Measurements from ENCODE around the gene GUCA2B. TPM values are rescaled to one million over a fixed set of nuclear protein-coding genes. Genes with fewer than 3 reads are reported as not detected.

The GUCA2B gene
- total RNA-seq, 4 donors from 2014 or later = 1.0 TPM; not detected in 3

GRCh38 chr1:42158189-42158588, 5.0 kb downstream of the GUCA2B start:
- in situ Hi-C loops (cut with MboI; ENCODE audit: low sequenced_read_pairs in 4 of 4) (no loop called here), intact Hi-C loops (cut with DNase I; ENCODE audit: low total_unique reads) (no loop called here)
- ATAC-seq (no peak), DNase-seq (no peak)
- Histone ChIP-seq H3K27ac (no peak overlapping the region), H3K4me1 (no peaks in the 10 kb centered on the region), H3K27me3 (no peaks in the 10 kb centered on the region), H3K4me3 (no peak overlapping the region), H3K36me3 (no peaks in the 10 kb centered on the region), H3K9me3 (no peaks in the 10 kb centered on the region)
- TF ChIP-seq, protein P1, sequence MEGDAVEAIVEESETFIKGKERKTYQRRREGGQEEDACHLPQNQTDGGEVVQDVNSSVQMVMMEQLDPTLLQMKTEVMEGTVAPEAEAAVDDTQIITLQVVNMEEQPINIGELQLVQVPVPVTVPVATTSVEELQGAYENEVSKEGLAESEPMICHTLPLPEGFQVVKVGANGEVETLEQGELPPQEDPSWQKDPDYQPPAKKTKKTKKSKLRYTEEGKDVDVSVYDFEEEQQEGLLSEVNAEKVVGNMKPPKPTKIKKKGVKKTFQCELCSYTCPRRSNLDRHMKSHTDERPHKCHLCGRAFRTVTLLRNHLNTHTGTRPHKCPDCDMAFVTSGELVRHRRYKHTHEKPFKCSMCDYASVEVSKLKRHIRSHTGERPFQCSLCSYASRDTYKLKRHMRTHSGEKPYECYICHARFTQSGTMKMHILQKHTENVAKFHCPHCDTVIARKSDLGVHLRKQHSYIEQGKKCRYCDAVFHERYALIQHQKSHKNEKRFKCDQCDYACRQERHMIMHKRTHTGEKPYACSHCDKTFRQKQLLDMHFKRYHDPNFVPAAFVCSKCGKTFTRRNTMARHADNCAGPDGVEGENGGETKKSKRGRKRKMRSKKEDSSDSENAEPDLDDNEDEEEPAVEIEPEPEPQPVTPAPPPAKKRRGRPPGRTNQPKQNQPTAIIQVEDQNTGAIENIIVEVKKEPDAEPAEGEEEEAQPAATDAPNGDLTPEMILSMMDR (IDR thresholded peaks at IDR 0.05 in 4 of 5, conservative IDR thresholded peaks at IDR 0.05 in 1 of 5) = no peak
- TF ChIP-seq POLR2A (IDR thresholded peaks at IDR 0.05) = no peak

- Histone ChIP-seq H3K4me3 (no peak overlapping the region), H3K27ac (no peak overlapping the region), H3K4me1 (peaks cover 6% of the 10 kb centered on the region in 2 donors), H3K36me3 (no peaks in the 10 kb centered on the region), H3K27me3 (no peaks in the 10 kb centered on the region), H3K9me3 (no peaks in the 10 kb centered on the region)
- intact Hi-C loops (cut with DNase I; ENCODE audit: low total_unique reads) = no loop called here
- ATAC-seq (no peak), DNase-seq (no peak)
- in situ Hi-C loops (cut with MboI; ENCODE audit: low sequenced_read_pairs in 4 of 4) = loop anchor here in 1 of 4 donors (10.0 kb wide), 1 partner anchor 587 kb away; no protein-coding TSS in a partner anchor
- no peak for TF ChIP-seq POLR2A (IDR thresholded peaks at IDR 0.05)
- TF ChIP-seq, protein P1 (IDR thresholded peaks at IDR 0.05 in 4 of 5, conservative IDR thresholded peaks at IDR 0.05 in 1 of 5) = no peak
These were observed 9.0 kb downstream of the GUCA2B start for GRCh38 chr1:42162181-42162580.

DNA sequence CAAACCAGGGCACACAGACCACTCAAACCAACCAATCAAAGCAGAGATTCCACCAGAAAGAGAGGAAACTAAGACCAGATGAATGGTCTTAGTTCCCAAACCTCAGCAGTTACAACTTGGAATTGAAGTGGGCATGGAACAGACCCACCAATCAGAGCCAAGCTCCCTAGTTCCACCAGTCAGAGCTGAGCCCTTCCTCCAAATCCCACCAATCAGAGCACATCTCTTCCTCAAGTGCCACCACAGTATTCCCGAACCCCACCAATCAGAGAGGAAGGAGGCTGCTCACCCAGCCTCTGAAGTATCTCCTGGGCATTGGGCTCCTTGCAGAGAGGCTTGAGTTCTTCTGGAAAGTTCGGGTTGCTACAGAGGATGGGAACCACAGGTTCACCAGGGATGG, 9.9 kb downstream of the GUCA2B start:
- DNase-seq (no peak), ATAC-seq (no peak)
- intact Hi-C loops (cut with DNase I; ENCODE audit: low total_unique reads) = no loop called here
- Histone ChIP-seq H3K4me3 (no peak overlapping the region), H3K27me3 (no peaks in the 10 kb centered on the region), H3K9me3 (no peaks in the 10 kb centered on the region), H3K36me3 (no peaks in the 10 kb centered on the region), H3K4me1 (peaks cover 6% of the 10 kb centered on the region in 2 donors), H3K27ac (no peak overlapping the region)
- in situ Hi-C loops (cut with MboI; ENCODE audit: low sequenced_read_pairs in 4 of 4) = loop anchor here in 1 of 4 donors (10.0 kb wide), 1 partner anchor 588 kb away; no protein-coding TSS in a partner anchor
- no peak for TF ChIP-seq POLR2A (IDR thresholded peaks at IDR 0.05)
- TF ChIP-seq, protein P1 (IDR thresholded peaks at IDR 0.05 in 4 of 5, conservative IDR thresholded peaks at IDR 0.05 in 1 of 5) = no peak

DNA sequence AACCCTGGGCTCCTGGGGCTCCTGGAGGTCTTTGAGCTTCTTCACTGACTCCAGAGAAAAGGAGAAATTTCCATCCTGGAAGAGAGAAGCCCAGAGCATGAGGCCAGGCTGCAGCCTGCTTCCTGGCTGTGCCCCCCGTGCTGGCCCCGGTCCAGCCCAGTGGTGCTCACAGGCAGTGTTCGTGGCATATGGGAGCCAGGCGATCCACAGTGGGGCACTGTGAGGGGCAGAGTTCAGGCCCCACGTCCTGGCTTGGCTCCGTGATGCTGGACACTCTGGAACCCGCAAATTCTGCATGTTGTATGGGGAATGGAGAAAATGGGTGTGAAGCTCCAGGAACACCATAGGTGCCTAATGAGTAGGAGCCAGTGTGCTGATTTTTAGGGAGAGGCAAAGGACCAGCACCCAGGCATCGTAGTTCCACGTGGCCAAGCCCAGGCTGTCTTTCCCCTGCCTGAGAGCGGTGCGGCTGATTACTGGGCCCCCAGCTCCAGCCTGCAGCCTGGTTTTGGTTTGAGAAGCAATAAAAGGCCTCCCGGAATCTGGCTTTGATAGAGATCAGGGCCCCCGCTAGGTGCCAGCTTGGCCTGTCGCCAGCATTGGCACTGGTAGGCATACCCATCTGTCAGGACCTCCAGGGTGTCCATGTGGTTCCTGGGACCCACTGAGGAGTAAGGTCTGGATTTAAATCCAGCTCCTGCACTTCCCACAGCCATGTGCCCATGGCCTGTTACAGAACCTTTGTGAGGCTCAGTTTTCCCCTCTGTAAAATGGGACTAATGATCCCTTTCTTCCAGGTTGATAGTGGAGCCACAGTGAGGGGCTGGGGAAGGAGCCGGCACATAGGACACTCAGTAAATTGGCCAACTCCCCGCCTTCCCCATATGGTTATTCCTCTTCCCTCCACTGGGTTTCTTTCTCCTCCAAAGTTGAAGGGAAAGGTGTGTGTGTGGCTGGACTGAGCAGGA, 10.6 kb downstream of the GUCA2B start:
- no peak overlapping the region for H3K4me3 ChIP-seq
- H3K4me1 ChIP-seq = peaks cover 6% of the 10 kb centered on the region in 2 donors
- H3K36me3 ChIP-seq = no peaks in the 10 kb centered on the region
- no peaks in the 10 kb centered on the region for H3K9me3 ChIP-seq
- DNase-seq = no peak
- no peaks in the 10 kb centered on the region for H3K27me3 ChIP-seq
- no peak for TF ChIP-seq POLR2A (IDR thresholded peaks at IDR 0.05)
- TF ChIP-seq, protein P1 (IDR thresholded peaks at IDR 0.05 in 4 of 5, conservative IDR thresholded peaks at IDR 0.05 in 1 of 5) = no peak
- in situ Hi-C loops (cut with MboI; ENCODE audit: low sequenced_read_pairs in 4 of 4) = loop anchor here in 1 of 4 donors (10.0 kb wide), 1 partner anchor 589 kb away; no protein-coding TSS in a partner anchor
- ATAC-seq = no peak
- intact Hi-C loops (cut with DNase I; ENCODE audit: low total_unique reads) = no loop called here
- no peak overlapping the region for H3K27ac ChIP-seq
